GM23338 (cell line): ENCODE results near the gene MYOM3. TPM values are rescaled to one million over a fixed set of nuclear protein-coding genes. Genes with fewer than 3 reads are reported as not detected.

Source experiments
- ATAC-seq: fragments of 200-7000 bp; cut with Tn5 transposase; 3 replicates; pipeline ENCODE4 v1.9.1; 2020
- DNase-seq: peaks from one replicate; pipeline ENCODE4 v3.0.0-alpha.2; 2015; ENCODE audit warnings: low spot score
- H2AFZ ChIP-seq: fragments of 200-600 bp; sonication (generic); 2 replicates; pipeline ENCODE4 v1.8.0; 2016; ENCODE audit warnings: antibody characterized with exemption, mild to moderate bottlenecking, moderate library complexity
- H3F3A ChIP-seq: fragments of 200-600 bp; sonication (generic); replicated peaks from 2 replicates; pipeline ENCODE4 v1.8.0; 2017; ENCODE audit warnings: antibody characterized with exemption, mixed run types, low read depth
- H3K27ac ChIP-seq: fragments of 200-600 bp; sonication (generic); 2 replicates; pipeline ENCODE4 v1.6.1; 2016; ENCODE audit warnings: low read depth
- H3K27me3 ChIP-seq: fragments of 200-600 bp; sonication (generic); 2 replicates; pipeline ENCODE4 v1.8.0; 2016; ENCODE audit warnings: mild to moderate bottlenecking, mixed run types, moderate library complexity; ENCODE audit not compliant: insufficient read depth
- H3K36me3 ChIP-seq: fragments of 200-600 bp; sonication (generic); 2 replicates; pipeline ENCODE4 v1.8.0; 2016; ENCODE audit warnings: mild to moderate bottlenecking; ENCODE audit not compliant: insufficient read depth
- H3K4me1 ChIP-seq: fragments of 200-600 bp; sonication (generic); 2 replicates; pipeline ENCODE4 v1.8.0; 2016; ENCODE audit warnings: mild to moderate bottlenecking, moderate library complexity; ENCODE audit not compliant: insufficient read depth
- H3K4me2 ChIP-seq: fragments of 200-600 bp; sonication (generic); 2 replicates; pipeline ENCODE4 v1.7.1; 2017; ENCODE audit warnings: mixed run types
- H3K4me3 ChIP-seq: fragments of 200-600 bp; sonication (generic); 2 replicates; pipeline ENCODE4 v1.6.1; 2016; ENCODE audit warnings: mixed run types
- H3K79me2 ChIP-seq: fragments of 200-600 bp; sonication (generic); replicated peaks from 2 replicates; pipeline ENCODE4 v1.8.0; 2017; ENCODE audit warnings: mild to moderate bottlenecking; ENCODE audit not compliant: insufficient read depth
- H3K9me2 ChIP-seq: fragments of 200-600 bp; sonication (generic); 2 replicates; pipeline ENCODE4 v1.8.0; 2017; ENCODE audit not compliant: insufficient read depth
- H4K20me1 ChIP-seq: fragments of 200-600 bp; sonication (generic); replicated peaks from 2 replicates; pipeline ENCODE4 v1.8.0; 2017; ENCODE audit warnings: mild to moderate bottlenecking; ENCODE audit not compliant: insufficient read depth
- H3K27ac Mint-ChIP-seq: 2 replicates; pipeline ENCODE4 v1.8.0; 2020; ENCODE audit warnings: inconsistent platforms, mild to moderate bottlenecking, moderate library complexity, mixed read lengths
- H3K27me3 Mint-ChIP-seq: 3 replicates; pipeline ENCODE4 v1.8.0; 2022; ENCODE audit warnings: low read depth, mild to moderate bottlenecking, moderate library complexity, mixed read lengths, inconsistent platforms; ENCODE audit not compliant: insufficient read depth, poor library complexity
- H3K36me3 Mint-ChIP-seq: 3 replicates; pipeline ENCODE4 v1.8.0; 2021; ENCODE audit warnings: low read depth, mild to moderate bottlenecking, inconsistent platforms, moderate library complexity, mixed read lengths
- H3K4me1 Mint-ChIP-seq: 3 replicates; pipeline ENCODE4 v1.8.0; 2020; ENCODE audit warnings: mild to moderate bottlenecking, inconsistent platforms, mixed read lengths
- H3K4me3 Mint-ChIP-seq: 3 replicates; pipeline ENCODE4 v1.8.0; 2021; ENCODE audit warnings: moderate library complexity, mild to moderate bottlenecking, inconsistent platforms, mixed read lengths
- H3K9me3 Mint-ChIP-seq: 3 replicates; pipeline ENCODE4 v1.8.0; 2020; ENCODE audit warnings: moderate library complexity, mild to moderate bottlenecking, inconsistent platforms, mixed read lengths
- CREB1 ChIP-seq: fragments of 250-450 bp; sonication (Bioruptor Pico); IDR thresholded peaks from 2 replicates; pipeline ENCODE4 v1.5.0; 2020; ENCODE audit warnings: low read depth, mild to moderate bottlenecking, moderate library complexity
- CTCF ChIP-seq, 2 experiments: fragments of 200-600 bp in 1 of 2; sonication (generic) in 1 of 2; conservative IDR thresholded peaks; 2 replicates each; pipeline versions ENCODE4 v1.5.1 to v1.6.1; 2016 to 2017; ENCODE audit warnings: antibody characterized with exemption in 2 of 2, low read depth in 2 of 2, mild to moderate bottlenecking in 2 of 2, moderate library complexity in 1 of 2
- JUNB ChIP-seq: IDR thresholded peaks from one replicate; pipeline ENCODE4 v1.6.1; 2016; ENCODE audit warnings: antibody characterized with exemption; ENCODE audit not compliant: unreplicated experiment
- REST ChIP-seq: IDR thresholded peaks from one replicate; pipeline ENCODE4 v1.6.1; 2018; ENCODE audit warnings: antibody characterized with exemption; ENCODE audit not compliant: unreplicated experiment
- ZNF331 ChIP-seq: fragments of 250-450 bp; sonication (Bioruptor Pico); IDR thresholded peaks from 2 replicates; pipeline ENCODE4 v1.5.0; 2020; ENCODE audit warnings: low read depth, mild to moderate bottlenecking, moderate library complexity
- polyA plus RNA-seq: library from polyadenylated mRNA; unstranded; fragments of >200 nt; fragmentation: Nextera tagmentation; extraction: Ambion mirVana; gene quantifications from 2 replicates; pipeline ENCODE4 v1.2.1, GENCODE V29; 2016
- total RNA-seq: library from RNA; depleted of rRNA; stranded (reverse); fragments of >200 nt; shearing (Covaris generic); gene quantifications from 2 replicates; pipeline ENCODE4 v1.2.3, GENCODE V29; 2014
- TF ChIP-seq, protein P1 (sequence below): IDR thresholded peaks from 2 replicates; pipeline ENCODE4 v1.6.1; 2016; ENCODE audit warnings: antibody characterized with exemption

MYOM3 gene
- total and polyA plus RNA-seq, 2 experiments from 2014 or later, result not detected

GRCh38 chr1:24133819-24134218 lies 21.9 kb upstream of the MYOM3 start (continued):
- TF ChIP-seq REST, result no peak

DNA sequence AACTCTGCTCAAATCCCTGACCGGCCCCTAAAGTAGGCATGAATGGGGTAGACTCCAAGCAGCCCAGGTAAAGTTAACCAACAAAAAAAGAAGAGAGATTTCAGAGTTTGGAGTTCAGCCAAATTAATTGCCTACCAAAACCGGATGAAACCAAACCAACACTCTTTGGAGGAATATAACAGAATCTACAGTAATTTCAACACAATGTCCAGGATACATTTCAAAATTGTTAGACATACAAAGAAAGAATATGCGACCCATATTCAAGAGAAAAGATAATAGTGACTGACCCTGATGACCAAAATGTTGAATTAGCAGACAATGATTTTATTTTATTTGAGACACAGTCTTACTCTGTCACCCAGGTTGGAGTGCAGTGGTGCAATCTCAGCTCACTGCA lies 18.4 kb upstream of the MYOM3 start:
- Histone ChIP-seq H3K4me3 (no peak overlapping the region), H3F3A (no peaks in the 10 kb centered on the region), H4K20me1 (no peaks in the 10 kb centered on the region), H3K79me2 (no peaks in the 10 kb centered on the region), H3K27ac (no peak overlapping the region), H2AFZ (no peak overlapping the region), H3K36me3 (no peaks in the 10 kb centered on the region), H3K27me3 (no peaks in the 10 kb centered on the region), H3K4me1 (no peaks in the 10 kb centered on the region), H3K4me2 (no peak overlapping the region), H3K9me2 (no peaks in the 10 kb centered on the region)
- ATAC-seq (no peak), DNase-seq (no peak)
- TF ChIP-seq JUNB (no peak), CREB1 (CRISPR knock-in tag) (no peak)
- TF ChIP-seq, protein P1, sequence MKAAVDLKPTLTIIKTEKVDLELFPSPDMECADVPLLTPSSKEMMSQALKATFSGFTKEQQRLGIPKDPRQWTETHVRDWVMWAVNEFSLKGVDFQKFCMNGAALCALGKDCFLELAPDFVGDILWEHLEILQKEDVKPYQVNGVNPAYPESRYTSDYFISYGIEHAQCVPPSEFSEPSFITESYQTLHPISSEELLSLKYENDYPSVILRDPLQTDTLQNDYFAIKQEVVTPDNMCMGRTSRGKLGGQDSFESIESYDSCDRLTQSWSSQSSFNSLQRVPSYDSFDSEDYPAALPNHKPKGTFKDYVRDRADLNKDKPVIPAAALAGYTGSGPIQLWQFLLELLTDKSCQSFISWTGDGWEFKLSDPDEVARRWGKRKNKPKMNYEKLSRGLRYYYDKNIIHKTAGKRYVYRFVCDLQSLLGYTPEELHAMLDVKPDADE, result no peak
- H3K4me1 Mint-ChIP-seq, result peaks cover 10% of the 10 kb centered on the region
- peaks cover 14% of the 10 kb centered on the region; the same call in 2 of the 3 replicates for H3K9me3 Mint-ChIP-seq
- peaks cover 8% of the 10 kb centered on the region; the same call in 1 of the 3 replicates for H3K36me3 Mint-ChIP-seq
- H3K4me3 Mint-ChIP-seq, result no peak overlapping the region
- H3K27ac Mint-ChIP-seq, result no peak overlapping the region
- H3K27me3 Mint-ChIP-seq, result no peaks in the 10 kb centered on the region

DNA sequence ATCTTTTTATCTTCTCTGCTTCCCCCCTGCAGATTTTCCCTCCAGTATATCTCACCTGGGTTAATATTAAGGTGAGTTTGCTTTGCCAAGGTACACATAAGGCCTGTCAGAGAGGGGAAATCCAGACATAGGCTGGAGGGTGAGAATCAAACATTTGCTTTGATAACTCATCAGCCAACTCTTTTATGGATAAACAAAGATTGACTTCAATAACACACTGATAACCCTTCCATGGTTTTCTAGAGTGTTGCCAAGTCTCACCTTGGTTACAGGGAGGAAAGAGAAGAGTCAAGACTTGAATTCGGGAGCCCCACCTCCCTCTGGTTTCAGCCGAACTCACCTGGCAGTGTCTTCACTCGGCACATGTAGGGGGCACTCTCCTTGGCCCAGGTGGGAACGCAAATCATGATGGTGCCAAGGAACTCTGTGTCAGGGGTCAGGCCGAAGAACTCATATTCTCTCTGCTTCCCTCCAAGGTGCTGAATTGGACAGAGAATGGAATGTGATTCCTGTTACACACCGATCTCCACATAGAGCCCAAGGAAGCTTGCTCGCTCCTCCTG lies 15.9 kb upstream of the MYOM3 start:
- no peaks in the 10 kb centered on the region for H3K27me3 ChIP-seq
- TF ChIP-seq CTCF (conservative IDR thresholded peaks at IDR 0.05; ENCODE audit: low read depth in 2 of 2), result 0 out of 4 replicates have a peak, but pooled peaks have one; percentile 10 to 20
- no peak for TF ChIP-seq ZNF331
- peak; percentile 18 for TF ChIP-seq REST

More for the DNA sequence above, 15.9 kb upstream of the MYOM3 start:
- H3K9me3 Mint-ChIP-seq, result peaks cover 14% of the 10 kb centered on the region; the same call in 2 of the 3 replicates
- Histone ChIP-seq H3K4me3 (no peak overlapping the region), H3F3A (no peaks in the 10 kb centered on the region), H2AFZ (no peak overlapping the region), H3K4me2 (no peak overlapping the region), H4K20me1 (no peaks in the 10 kb centered on the region), H3K9me2 (no peaks in the 10 kb centered on the region), H3K27ac (no peak overlapping the region), H3K79me2 (no peaks in the 10 kb centered on the region), H3K36me3 (no peaks in the 10 kb centered on the region), H3K4me1 (no peaks in the 10 kb centered on the region)
- no peak for ATAC-seq
- no peak for DNase-seq
- H3K27me3 Mint-ChIP-seq, result peaks cover 2% of the 10 kb centered on the region
- no peak overlapping the region for H3K27ac Mint-ChIP-seq
- H3K4me1 Mint-ChIP-seq, result peaks cover 10% of the 10 kb centered on the region
- H3K4me3 Mint-ChIP-seq, result no peak overlapping the region
- peaks cover 8% of the 10 kb centered on the region; the same call in 1 of the 3 replicates for H3K36me3 Mint-ChIP-seq
